NCI-H2227 (cell line): Measurements from ENCODE around the gene CFDP1.
"Not testable (repeated sequence)": the region's sequence is repeated elsewhere in the genome, so short reads cannot be mapped to it uniquely, and the experiment has no call there.

Source experiments
- DNase-seq: peaks from one replicate; lab custom pipeline; 2025; ENCODE audit not compliant: unreplicated experiment; lab: John Stamatoyannopoulos, UW

The CFDP1 gene

GRCh38 chr16:75271441-75272096 lies 161.7 kb downstream of the CFDP1 start:
- DNase-seq: no peak

DNA sequence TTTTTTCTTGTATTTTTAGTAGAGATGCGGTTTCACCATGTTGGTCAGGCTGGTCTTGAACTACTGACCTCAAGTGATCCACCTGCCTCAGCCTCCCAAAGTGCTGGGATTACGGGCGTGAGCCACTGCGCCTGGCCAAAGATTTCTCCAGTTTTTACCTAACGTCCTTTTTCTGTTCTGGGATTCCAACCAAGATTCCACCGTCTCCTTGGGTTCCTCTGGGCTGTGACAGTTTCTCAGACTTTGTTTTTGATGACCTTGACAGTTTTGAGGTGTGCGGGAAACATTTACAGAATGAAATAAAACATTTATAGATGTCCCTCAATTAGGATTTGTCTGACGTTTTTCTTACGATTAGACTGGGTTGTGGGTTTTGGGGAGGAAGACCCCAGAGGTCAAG lies 163.9 kb downstream of the CFDP1 start:
- not testable (repeated sequence) for DNase-seq

- DNase-seq: peak; percentile 22
These were observed 165.6 kb downstream of the CFDP1 start for GRCh38 chr16:75267631-75268264.

GRCh38 chr16:75266738-75267630 lies 166.3 kb downstream of the CFDP1 start:
- DNase-seq: no peak

DNA sequence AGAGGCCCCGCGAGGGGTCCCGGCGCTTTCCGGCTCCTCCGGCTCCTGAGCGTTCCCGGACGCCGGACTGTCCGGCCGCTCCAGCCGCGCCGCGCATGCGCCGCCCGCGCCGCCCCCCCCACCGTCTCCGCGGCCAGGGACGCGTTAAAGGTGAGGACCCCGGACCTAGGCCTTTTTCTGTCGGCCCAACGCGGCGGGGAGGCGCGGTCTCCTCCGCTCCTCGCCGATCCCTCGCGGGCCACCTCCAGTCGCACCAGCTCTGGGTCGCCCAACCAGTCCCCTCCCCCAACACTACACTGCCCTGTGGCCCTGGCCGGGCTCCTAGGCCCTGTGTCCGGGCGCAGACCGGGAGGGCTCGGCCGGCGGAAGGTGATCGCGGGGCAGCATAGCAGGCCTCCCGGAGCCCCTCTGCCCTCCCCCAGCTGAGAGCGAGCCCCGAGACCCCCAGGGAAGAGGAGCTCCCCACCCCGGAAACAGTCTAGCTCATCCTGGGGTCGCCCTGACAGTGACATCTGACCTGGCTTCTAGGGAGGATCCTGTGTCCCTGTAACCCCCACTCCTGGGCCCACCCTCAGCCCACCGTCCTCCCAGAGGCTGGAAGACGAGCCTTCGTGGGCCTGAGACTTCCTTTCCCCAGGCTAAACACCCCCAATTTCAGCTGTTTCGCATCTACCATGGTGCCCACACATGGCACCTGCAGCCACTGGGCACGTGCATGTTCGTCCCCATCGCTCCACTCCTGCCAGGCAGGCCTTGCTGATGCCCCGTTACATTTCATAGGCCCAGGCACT lies 167.2 kb downstream of the CFDP1 start:
- DNase-seq: peak; percentile 68

GRCh38 chr16:75264999-75265910 lies 168.0 kb downstream of the CFDP1 start:
- DNase-seq: no peak

- no peak for DNase-seq
These were observed 168.8 kb downstream of the CFDP1 start for GRCh38 chr16:75264457-75264998.

DNA sequence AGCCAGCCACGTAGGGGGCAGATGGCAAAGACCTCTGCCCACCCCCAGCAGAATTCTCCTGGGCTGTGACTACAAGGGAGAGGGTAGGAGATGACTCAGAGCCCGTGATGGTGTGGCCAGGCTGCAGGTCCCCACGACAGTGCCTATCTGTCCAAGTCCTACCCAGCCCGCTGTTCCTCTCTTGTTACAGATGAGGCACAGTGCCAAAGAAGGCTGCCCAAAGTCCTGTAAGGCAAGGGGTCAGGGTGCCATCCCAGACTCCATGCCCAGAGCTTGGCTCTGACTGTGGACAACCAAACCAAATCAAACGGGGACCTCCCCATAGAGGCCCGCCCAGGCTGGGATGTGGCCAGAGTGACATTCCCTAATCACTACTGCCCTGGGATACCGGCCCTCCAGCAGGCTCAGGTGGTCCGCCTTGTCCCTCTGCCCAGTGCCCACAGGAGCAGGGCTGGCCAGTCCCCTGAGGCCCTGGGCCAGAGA lies 169.3 kb downstream of the CFDP1 start:
- no peak for DNase-seq

DNA sequence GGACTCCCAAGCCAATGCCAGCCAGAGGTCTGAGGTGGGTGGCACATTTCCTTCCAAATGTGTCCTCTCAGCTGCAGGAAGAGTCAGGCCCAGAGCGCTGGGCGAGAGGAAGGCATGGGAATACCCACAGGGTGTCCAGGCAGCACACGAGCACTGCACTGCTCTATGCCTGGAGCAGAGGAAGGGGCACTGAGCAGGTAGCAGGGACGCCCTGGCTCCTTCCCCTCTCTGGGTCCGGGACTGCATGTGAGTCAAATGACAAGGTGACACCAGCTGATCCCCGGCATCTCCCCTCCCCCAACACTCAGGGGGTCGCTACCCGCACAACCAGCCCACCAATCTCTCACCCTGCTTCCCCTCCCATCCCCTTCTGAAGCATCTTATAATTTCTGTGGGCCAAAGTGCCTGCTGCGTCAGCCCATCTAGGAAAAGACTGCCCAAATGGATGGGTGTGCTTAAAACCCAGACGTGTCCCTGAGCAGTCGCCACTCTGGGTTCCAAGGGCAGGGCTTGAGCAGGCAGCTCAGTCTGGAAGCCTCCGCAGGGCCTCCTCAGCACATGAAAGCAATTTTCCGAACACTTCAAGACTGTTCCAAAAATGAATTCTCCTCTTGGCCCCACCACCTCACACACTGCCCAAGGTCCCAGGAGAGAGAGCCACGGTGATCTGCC lies 169.9 kb downstream of the CFDP1 start:
- no peak for DNase-seq

DNA sequence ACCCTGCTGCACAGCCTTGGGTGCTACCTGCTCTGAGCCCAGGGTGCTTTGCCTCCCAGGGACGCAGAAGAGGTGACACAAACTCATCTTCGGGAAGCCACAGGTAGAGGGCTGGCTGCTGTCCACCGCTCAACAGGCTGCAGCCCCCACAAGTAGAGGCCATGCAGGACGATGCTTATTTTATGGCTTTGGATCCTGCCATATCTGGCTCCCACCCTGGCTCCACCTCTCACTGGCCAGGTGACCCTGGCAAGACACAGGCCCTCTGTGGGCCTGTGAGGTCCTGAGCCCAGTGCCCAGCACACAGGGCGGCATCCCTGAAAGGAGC lies 170.5 kb downstream of the CFDP1 start:
- no peak for DNase-seq

DNA sequence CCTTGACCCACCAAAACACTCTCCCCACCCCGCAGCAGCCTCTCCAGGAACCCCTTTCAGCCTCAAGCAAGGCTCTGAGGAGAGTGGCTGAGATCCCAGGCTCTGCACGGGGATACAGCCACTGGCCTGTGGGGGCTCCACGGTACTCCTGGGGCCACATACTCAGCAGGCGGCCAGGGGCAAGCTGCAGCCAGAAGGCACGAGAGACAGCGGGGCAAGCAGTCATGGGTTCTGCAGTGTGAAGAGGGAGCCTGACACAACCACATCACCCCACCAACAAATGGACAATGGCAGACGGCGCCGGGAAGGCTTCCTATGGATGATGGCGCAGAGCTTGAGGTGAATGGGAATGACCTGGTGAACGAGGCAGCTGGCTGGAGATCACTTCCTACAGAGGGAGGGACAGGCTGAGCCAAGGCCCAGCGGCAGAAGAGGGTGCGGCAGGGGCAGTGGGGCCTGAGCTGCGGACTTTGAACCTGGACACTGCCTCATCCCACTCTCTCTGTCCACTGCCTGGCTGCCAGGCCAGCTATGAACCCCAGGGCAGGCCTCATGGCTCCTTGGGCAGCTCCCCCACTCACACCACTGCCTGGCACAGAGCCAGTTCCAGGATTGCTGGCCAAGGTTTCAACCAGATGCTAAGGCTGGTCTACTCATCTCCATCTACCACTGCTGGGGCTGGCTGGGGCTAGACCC lies 171.1 kb downstream of the CFDP1 start:
- DNase-seq: no peak

GRCh38 chr16:75261590-75262078 lies 171.7 kb downstream of the CFDP1 start:
- no peak for DNase-seq

DNA sequence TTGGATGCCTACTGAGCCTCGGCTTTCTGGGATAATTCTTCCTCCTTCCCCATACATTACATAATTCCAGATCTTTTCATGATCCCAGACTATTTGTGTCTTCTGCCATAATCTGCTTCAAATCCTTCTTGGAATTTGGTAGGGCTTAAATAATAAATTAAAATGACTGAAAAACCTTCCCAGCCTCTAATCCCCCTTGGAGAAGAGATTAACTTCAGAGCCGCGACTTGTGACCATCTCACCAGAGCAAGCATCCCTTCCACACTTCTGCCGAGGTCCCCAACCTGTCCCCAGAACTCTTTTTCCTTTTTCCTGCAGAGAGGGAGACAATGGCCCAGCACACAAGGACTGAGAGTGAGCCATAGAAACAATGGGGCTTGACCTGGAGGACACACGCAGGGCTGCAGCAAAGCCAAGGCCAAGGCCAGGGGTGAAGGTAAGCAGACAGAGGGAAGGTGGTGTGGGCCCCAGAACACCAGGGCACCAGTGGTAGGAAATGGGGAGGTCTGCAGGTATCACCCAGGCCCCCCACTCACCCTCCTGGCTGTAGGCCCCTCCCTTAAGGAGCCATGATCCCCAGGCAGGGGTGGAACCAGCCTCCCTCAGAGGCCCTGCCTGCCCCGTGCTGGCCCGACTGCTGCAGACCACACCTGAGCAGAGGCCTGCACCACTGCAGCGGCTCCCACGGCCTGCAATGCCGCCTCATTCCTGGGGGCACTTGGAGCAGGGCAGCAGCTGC lies 172.3 kb downstream of the CFDP1 start:
- no peak for DNase-seq

- no peak for DNase-seq
These were observed 174.5 kb downstream of the CFDP1 start for GRCh38 chr16:75258807-75259141.

GRCh38 chr16:75257886-75258806 lies 175.2 kb downstream of the CFDP1 start:
- no peak for DNase-seq

- DNase-seq: peak; percentile 74
These were observed 176.5 kb downstream of the CFDP1 start for GRCh38 chr16:75256696-75257343.
